Stimulated activated CD4-positive, alpha-beta T cell treated with anti-CD3 and anti-CD28 coated beads, TNF-alpha, amount 100 ng/mL, for 24 hours (primary cell): ENCODE data around the gene KPNA6.
A peak's percentile ranks its signal among the peaks of the same experiment; 100 is the strongest.
"Not testable (repeated sequence)": the region's sequence is repeated elsewhere in the genome, so short reads cannot be mapped to it uniquely, and the experiment has no call there.

Experiments used
- DNase-seq, 3 experiments: peaks; one replicate each; pipeline ENCODE4 v3.0.0-alpha.2; 2020; ENCODE audit warnings: low read depth in 3 of 3

The KPNA6 gene

DNA sequence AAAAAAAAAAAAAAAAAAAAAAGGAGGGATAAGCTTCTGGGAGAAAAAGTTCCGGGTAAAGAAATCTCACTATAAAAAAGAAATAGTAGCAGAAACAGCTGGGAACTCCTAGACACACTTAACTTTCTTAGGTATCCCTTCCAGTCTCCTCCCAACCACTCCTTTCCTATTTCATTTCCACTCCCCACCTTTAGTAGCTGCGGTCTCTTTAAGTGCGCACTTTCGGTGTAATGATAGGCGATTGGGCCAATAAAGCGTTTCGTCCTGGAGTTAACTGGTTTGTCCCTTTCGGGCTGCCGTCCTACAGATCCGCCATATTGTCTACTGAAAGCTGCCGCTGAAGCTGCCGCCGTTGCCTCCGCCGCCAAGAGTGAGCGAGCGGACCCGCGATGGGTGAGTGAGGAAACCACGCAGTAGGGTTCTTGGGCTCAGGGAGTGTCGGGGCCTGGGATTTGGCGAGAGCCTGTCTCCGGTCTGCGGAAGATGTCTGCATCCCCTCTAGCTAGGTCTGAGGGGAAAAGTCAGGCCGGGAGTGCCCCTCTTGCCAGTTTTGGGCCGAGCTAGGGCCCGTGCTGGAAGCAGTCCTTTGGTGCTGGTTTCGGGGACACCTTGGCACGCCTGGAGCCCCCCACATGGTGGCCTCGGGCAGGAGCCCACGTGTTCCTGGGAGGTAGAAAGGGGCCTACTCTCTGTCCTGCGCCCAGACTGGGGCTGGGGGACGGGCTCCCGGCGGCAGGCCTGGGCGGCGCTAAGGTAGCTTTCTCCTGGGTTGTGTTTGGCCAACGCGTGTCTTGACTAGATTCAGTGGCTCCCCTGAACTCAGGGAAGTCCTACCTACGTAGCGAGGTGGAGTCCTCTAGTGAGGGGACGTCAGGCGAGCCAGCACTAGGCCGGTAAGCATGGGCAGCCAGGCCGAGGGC, at the start of gene KPNA6:
Gene KPNA6, plus strand, starts transcription at position 315 of the 920 bp plus-strand sequence. Its CDS starts 75 bp downstream, at position 390.
- DNase-seq = peak; percentile 71 to 84 (median 79)

GRCh38 chr1:32060914-32061313, 46.9 kb upstream of the KPNA6 start:
- no peak for DNase-seq

GRCh38 chr1:32062867-32063230, 45.0 kb upstream of the KPNA6 start:
- no peak for DNase-seq

DNA sequence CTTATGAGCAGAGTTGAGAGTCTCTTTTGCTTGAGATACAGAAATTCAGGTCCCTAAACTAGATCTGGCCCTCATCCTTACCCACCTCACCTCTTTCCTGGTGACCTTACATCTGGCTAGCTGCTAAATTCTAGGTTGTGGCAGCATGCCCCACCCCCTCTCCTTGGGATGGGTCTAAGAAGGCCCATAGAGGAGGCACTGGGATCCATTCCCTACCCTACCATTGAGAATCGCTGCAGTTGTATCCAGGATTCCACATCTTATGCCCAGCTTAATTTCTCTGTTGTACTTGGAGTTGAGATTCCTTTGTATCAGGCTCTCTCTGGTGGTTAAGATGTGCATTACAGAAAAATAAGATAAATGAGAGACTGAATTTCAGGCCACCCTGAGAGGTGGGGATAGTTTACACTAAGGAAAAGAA, 44.6 kb upstream of the KPNA6 start:
- DNase-seq = no peak

GRCh38 chr1:32065613-32066488, 42.0 kb upstream of the KPNA6 start:
- not testable (repeated sequence) for DNase-seq

GRCh38 chr1:32066489-32066873, 41.4 kb upstream of the KPNA6 start:
- DNase-seq = no peak

GRCh38 chr1:32068957-32069588, 38.8 kb upstream of the KPNA6 start:
- DNase-seq = no peak

DNA sequence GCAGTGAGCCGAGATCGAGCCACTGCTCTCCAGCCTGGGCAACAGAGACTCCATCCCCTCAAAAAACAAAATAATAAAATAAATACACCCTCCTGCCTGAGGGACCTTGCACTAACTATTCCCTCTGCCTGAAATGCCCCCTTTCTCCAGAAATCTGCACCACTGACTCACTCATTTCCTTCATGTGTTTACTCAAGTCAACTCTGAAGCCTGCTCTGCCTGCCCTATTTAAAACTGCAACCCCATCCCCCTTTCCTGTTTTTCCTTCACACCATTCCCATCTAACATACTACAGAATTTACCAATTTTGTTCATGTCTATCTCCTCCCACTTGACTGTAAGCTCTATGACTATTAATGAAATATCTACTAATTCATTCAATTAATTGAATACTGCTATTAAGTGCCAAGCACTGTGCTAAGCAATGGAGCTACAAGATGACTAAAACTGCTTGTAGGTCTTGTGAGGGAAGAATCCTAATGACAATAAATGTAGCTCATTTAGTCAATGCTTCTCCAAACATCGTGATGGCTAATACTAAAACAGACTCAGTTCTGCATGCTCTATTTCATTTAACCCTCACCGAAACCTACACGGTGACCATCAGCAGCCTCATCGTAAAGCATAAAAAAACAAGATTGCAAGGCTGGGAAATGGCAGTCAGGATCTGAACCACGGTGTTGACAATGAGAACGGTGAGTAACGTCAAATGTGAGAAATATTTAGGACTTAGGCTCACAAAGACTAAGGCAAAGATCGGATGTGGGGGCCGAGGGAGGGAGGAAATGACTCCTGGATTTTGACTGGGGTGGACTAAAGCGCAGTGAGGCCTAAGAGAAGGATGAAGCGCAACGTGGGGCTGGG, 35.9 kb upstream of the KPNA6 start:
- no peak for DNase-seq

DNA sequence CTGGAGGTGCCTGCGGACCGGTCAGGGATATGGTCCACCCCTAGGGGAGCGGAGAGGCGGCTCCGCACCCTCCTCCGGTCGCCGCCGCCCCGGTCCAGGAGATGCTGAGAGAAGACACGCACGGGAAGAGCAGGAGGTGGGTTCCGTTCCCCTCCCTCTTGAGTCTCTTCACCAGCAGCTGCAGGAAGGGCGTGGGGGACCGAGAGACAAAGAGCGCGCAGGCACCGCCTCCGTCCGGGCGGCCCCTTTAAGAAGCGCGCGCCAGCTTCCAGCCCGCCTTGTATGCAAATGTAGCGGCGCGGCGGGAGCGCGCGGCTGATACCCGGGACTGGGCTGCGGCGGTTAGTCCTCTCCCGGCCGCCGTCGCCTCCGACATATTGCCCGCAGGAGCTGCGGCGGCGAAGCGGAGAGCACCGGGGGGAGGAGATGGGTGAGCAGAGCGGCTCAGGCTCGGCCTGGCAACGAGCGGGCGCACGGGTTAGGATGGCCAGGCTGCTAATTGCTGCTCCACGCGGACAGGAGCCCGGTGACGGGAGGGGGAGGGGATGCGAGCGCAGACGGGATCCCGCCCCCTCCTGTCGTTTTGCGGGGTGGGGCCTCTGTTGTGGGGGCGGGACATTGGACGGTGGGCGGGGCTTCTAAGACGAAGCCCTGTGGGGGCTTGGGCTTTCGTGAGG, 35.1 kb upstream of the KPNA6 start, which contains the start of gene TMEM39B:
Gene TMEM39B, plus strand, starts transcription at position 318 of the 677 bp plus-strand sequence. Its CDS starts 109 bp downstream, at position 427.
- DNase-seq = peak; percentile 83 to 92 (median 85)

DNA sequence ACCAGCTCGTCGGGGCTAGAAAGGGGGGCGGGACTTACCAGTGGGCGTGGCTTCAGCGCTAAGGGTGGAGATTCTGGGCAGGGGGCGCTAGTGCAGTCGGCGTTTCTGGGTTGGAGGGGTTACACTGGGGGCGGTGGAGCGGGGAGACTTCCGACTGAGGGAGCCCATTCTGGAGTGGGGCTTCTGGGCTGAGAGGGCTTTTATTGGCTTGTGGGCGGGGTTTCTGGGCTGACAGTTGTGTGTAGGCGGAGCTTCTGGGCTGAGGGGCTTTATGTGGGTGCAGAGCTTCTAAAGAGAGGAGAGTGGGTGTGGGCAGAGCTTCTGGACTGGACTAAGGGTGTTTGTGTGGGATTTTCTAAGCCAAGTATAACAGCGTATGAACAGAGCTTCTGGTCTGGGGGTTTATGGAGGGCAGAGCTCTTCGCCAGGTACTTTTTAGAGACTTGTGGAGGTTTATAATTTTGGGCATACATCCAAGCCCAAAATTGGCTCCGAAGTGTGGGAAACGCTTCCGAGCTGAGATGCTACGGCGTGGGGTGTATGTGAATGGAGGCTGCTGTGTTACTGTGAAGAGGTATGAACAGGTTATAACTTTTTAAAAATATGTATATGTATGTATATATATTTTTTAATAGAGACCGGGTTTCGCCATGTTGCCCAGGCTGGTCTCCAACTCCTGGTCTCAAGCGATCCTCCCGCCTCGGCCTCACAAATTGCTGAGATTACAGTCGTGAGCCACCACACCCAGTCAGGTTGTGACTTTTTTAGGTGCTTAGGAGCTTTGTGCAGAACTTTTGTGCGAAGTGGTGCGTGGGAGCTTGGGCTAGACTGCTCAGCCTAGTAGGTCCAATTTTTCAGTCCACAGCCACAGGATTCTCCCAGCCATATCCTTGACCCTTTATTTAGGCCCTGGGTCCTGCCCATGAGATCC, 34.3 kb upstream of the KPNA6 start:
- no peak for DNase-seq

DNA sequence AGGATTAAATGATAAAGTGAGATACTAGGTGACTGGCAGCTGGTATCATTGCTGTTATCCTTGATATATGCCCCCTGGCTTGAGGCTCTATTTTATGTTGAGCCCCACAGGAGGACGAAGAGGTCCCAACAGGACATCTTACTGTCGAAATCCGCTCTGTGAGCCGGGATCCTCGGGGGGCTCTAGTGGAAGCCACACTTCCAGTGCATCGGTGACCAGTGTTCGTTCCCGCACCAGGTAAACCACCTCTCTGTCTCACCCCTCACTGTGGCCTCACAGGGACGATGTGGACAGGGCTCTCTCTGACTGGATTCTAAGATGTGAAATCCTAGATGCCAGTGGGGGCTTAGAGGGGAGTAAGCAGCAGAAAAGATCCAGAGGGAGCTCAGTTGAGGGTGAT, 33.0 kb upstream of the KPNA6 start:
- DNase-seq = no peak

DNA sequence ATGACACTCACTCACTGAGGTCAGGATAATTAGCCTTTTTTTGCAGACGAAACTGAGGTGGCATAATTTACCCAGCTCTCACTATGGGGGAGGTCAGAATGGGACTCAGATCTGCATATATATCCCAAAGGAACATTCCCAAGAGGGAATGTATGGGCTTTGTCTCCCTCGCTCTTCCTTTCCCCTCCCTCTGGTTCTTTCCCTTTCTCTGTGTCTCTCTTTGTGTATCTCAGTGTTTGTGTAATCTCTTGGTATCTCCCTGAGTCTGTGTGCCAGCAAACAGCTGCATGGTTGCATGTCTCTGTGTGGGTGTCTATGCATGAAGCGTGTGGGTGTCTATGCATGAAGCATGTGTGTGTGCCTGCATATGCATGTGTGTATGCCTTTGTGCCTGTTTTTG, 30.4 kb upstream of the KPNA6 start:
- DNase-seq = no peak

DNA sequence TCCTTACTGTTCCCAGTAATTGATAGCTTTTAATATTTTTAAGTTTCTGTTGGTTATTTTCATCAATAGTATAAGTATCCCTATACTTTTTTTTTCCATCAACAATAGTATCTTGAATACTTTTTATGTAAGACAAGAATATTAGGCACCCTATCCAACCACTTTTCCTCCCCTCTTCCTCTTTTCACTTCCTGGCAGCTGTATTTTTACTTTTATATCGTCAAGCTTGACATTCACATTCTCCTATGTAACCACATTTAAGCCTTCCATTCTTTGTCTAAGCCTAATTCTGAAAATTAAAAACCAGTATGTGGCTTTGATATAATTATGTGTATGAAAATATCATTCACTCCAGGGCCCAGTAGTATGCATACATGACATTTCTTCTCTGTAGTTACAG, 25.8 kb upstream of the KPNA6 start:
- DNase-seq = no peak

GRCh38 chr1:32086381-32086780, 21.5 kb upstream of the KPNA6 start:
- not testable (repeated sequence) for DNase-seq

DNA sequence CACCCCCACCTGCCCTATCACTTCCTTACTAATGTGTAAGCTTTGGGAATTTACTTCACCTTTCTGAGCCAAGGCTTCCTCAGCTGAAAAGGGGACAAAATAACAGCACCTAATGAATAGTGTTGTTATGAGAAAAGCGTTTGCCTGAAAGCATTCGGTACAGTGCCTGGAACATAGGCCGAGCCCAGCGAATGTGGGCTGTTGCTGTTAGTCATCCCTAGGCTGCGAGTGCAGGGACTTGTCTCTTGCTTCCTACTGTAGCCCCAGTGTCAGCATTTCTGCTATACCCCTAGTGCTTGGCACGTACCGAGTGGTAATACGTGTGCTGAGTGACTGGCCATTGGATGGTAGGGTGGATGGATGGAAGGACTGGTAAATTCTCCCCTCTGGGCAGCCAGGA, 16.7 kb upstream of the KPNA6 start:
- no peak for DNase-seq

DNA sequence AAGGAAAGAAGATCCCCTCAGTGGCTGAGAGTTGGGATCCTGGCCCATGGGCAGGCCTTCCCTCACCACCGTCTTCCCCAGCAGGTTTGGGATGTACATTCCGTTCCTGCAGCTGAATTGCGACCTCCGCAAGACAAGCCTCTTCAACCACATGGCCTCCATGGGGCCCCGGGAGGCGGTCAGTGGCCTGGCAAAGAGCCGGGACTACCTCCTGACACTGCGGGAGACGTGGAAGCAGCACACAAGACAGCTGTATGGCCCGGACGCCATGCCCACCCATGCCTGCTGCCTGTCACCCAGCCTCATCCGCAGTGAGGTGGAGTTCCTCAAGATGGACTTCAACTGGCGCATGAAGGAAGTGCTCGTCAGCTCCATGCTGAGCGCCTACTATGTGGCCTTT, 16.3 kb upstream of the KPNA6 start:
- no peak for DNase-seq

- no peak for DNase-seq
These were observed 12.9 kb upstream of the KPNA6 start for GRCh38 chr1:32094746-32095521.

GRCh38 chr1:32099426-32099825, 8.4 kb upstream of the KPNA6 start:
- DNase-seq = no peak

DNA sequence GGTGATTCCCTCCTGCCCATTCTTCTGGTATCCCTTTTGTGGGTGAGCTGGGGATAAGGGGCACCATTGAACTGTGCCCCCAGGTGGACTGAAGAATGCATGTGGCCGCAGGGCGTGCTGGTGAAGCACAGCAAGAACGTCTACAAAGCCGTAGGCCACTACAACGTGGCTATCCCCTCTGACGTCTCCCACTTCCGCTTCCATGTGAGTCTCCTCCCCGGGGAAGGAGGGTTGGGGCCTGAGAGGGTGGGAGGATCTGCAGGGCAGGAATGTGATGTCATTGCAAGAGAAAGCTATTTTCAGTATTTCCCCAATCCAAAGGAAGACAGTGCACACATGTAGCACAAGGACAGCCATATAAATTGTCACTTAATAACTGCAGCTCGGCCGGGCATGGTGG, 7.5 kb upstream of the KPNA6 start:
- no peak for DNase-seq
